Upper lobe of left lung (tissue), 4 donors: ENCODE measurements around the gene NID2.

Source experiments
- POLR2A ChIP-seq, 4 donors: fragments of 450-650 bp; IDR thresholded peaks; one replicate each; pipeline ENCODE4 v1.5.1; 2016 to 2017; ENCODE audit warnings: antibody characterized with exemption in 4 of 4, mild to moderate bottlenecking in 2 of 4
- TF ChIP-seq, protein P1 (sequence below), 6 experiments: fragments of 450-650 bp in 4 of 6; fragments of 200-600 bp in 2 of 6; sonication (generic) in 2 of 6; IDR thresholded peaks; one replicate each; pipeline ENCODE4 v1.5.1; 2016 to 2019; ENCODE audit warnings: antibody characterized with exemption in 6 of 6

- TF ChIP-seq, protein P1, sequence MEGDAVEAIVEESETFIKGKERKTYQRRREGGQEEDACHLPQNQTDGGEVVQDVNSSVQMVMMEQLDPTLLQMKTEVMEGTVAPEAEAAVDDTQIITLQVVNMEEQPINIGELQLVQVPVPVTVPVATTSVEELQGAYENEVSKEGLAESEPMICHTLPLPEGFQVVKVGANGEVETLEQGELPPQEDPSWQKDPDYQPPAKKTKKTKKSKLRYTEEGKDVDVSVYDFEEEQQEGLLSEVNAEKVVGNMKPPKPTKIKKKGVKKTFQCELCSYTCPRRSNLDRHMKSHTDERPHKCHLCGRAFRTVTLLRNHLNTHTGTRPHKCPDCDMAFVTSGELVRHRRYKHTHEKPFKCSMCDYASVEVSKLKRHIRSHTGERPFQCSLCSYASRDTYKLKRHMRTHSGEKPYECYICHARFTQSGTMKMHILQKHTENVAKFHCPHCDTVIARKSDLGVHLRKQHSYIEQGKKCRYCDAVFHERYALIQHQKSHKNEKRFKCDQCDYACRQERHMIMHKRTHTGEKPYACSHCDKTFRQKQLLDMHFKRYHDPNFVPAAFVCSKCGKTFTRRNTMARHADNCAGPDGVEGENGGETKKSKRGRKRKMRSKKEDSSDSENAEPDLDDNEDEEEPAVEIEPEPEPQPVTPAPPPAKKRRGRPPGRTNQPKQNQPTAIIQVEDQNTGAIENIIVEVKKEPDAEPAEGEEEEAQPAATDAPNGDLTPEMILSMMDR (IDR thresholded peaks at IDR 0.05): no peak
- TF ChIP-seq POLR2A (IDR thresholded peaks at IDR 0.05): no peak
These were observed 98.9 kb downstream of the NID2 start for GRCh38 chr14:51969852-51970540.
